Measurements from ENCODE around the gene GPX4.
A peak's percentile ranks its signal among the peaks of the same experiment; 100 is the strongest.

The GPX4 gene

DNA sequence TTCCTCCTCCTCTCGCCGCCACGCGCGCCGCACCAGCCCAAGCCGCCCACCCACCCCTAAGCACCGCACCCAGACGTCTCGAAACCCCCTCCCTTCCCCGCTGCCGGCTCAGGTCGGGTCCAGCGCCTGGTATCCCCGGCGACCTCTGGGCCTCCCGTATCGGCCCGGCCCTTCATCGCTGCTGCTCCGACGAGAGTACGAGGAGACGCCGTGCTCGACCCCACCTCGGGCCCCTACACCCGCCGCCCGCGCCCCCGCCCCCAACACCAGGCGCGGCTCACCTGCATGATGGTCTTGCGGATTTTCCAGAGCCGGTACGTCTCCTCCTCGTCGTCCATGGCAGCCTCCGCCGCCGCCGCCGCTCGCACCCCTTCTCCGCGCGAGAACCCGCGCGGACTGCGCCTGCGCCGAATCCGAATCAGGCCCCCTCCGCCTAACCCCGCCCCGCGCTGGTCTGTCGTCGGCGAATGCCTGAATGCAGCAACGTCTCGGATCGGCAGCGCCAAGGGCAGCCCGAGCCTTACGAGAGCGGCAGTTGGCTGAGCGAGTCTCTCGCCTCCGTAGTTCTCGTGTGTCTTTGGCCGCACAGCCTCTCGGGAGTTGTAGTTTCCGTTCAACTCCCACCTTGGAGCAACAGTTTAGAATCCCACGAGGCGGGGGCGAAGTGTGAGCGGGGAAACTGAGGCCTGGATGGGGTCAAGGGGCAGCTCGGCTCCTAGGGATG is 8.7 kb upstream of the GPX4 start, which contains the start of gene POLR2E:
Gene POLR2E (minus strand): TSS at position 398 of the 724 bp plus-strand sequence. CDS start 60 bp downstream, at position 338.
- Histone ChIP-seq H3K9me3 (ENCODE audit: control insufficient read depth, low read length) (no peaks in the 10 kb centered on the region), H3K36me3 (ENCODE audit: control insufficient read depth, insufficient read depth, low read length) (no peaks in the 10 kb centered on the region), H3K27me3 (ENCODE audit: control insufficient read depth, insufficient read depth, low read length) (no peaks in the 10 kb centered on the region), H3K79me2 (peaks cover 25% of the 10 kb centered on the region), H3K4me1 (peaks cover 18% of the 10 kb centered on the region), H3K4me3 (ENCODE audit: low read depth, low read length) (peak within 1 kb of the TSS; percentile 91), H2AFZ (peak within 1 kb of the TSS; percentile 82), H3K9ac (peak within 1 kb of the TSS; percentile 94), H3K4me2 (ENCODE audit: low read length) (peak within 1 kb of the TSS; percentile 90), H3K27ac (peak within 1 kb of the TSS; percentile 34)
- TF ChIP-seq, protein P1, sequence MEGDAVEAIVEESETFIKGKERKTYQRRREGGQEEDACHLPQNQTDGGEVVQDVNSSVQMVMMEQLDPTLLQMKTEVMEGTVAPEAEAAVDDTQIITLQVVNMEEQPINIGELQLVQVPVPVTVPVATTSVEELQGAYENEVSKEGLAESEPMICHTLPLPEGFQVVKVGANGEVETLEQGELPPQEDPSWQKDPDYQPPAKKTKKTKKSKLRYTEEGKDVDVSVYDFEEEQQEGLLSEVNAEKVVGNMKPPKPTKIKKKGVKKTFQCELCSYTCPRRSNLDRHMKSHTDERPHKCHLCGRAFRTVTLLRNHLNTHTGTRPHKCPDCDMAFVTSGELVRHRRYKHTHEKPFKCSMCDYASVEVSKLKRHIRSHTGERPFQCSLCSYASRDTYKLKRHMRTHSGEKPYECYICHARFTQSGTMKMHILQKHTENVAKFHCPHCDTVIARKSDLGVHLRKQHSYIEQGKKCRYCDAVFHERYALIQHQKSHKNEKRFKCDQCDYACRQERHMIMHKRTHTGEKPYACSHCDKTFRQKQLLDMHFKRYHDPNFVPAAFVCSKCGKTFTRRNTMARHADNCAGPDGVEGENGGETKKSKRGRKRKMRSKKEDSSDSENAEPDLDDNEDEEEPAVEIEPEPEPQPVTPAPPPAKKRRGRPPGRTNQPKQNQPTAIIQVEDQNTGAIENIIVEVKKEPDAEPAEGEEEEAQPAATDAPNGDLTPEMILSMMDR (IDR thresholded peaks at IDR 0.05), result no peak

DNA sequence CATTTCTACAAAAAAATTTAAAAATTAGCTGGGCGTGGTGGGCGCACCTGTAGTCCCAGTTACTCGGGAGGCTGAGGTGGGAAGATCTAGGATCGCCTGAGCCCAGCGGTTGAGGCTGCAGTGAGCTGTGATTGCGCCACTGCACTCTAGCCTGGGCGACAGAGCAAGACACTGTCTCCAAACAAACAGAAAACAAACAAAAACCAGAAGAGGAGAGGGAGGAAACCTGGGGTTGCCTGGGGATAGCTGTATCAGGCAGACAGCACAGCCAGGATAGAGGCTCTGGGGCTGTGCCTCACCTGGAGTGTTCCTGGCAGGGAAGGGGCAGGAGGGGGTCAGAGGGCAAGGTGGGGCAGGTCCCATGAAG is 6.0 kb upstream of the GPX4 start:
- H2AFZ ChIP-seq, result no peak overlapping the region
- TF ChIP-seq, protein P1 (IDR thresholded peaks at IDR 0.05), result no peak
- H3K9me3 ChIP-seq (ENCODE audit: control insufficient read depth, low read length), result no peaks in the 10 kb centered on the region
- no peak overlapping the region for H3K27ac ChIP-seq
- no peak overlapping the region for H3K4me2 ChIP-seq (ENCODE audit: low read length)
- H3K27me3 ChIP-seq (ENCODE audit: control insufficient read depth, insufficient read depth, low read length), result no peaks in the 10 kb centered on the region
- H3K79me2 ChIP-seq, result peaks cover 25% of the 10 kb centered on the region
- no peaks in the 10 kb centered on the region for H3K36me3 ChIP-seq (ENCODE audit: control insufficient read depth, insufficient read depth, low read length)
- H3K9ac ChIP-seq, result no peak overlapping the region
- H3K4me3 ChIP-seq (ENCODE audit: low read depth, low read length), result no peak overlapping the region
- H3K4me1 ChIP-seq, result peaks cover 35% of the 10 kb centered on the region

- H3K9me3 ChIP-seq (ENCODE audit: control insufficient read depth, low read length), result no peaks in the 10 kb centered on the region
- no peaks in the 10 kb centered on the region for H3K36me3 ChIP-seq (ENCODE audit: control insufficient read depth, insufficient read depth, low read length)
- no peak overlapping the region for H3K4me2 ChIP-seq (ENCODE audit: low read length)
- no peak overlapping the region for H2AFZ ChIP-seq
- H3K4me3 ChIP-seq (ENCODE audit: low read depth, low read length), result no peak overlapping the region
- H3K79me2 ChIP-seq, result peaks cover 20% of the 10 kb centered on the region
- TF ChIP-seq, protein P1 (IDR thresholded peaks at IDR 0.05), result no peak
- H3K4me1 ChIP-seq, result peaks cover 38% of the 10 kb centered on the region
- H3K9ac ChIP-seq, result no peak overlapping the region
- no peak overlapping the region for H3K27ac ChIP-seq
- H3K27me3 ChIP-seq (ENCODE audit: control insufficient read depth, insufficient read depth, low read length), result no peaks in the 10 kb centered on the region
Measured at GRCh38 chr19:1098177-1099051, 5.4 kb upstream of the GPX4 start.

- Histone ChIP-seq H3K9ac (no peak overlapping the region), H3K27me3 (ENCODE audit: control insufficient read depth, insufficient read depth, low read length) (no peaks in the 10 kb centered on the region), H3K4me2 (ENCODE audit: low read length) (peak overlapping the region; percentile 67), H3K79me2 (peaks cover 4% of the 10 kb centered on the region), H2AFZ (peak overlapping the region; percentile 85), H3K4me3 (ENCODE audit: low read depth, low read length) (peak overlapping the region; percentile 51), H3K4me1 (peaks cover 26% of the 10 kb centered on the region), H3K36me3 (ENCODE audit: control insufficient read depth, insufficient read depth, low read length) (no peaks in the 10 kb centered on the region), H3K9me3 (ENCODE audit: control insufficient read depth, low read length) (no peaks in the 10 kb centered on the region), H3K27ac (peak overlapping the region; percentile 83)
- TF ChIP-seq, protein P1 (IDR thresholded peaks at IDR 0.05), result no peak
Measured at GRCh38 chr19:1101337-1101698, 2.5 kb upstream of the GPX4 start.
